ENCODE measurements around the gene AKAP7. TPM values are rescaled to one million over a fixed set of nuclear protein-coding genes. Genes with fewer than 3 reads are reported as not detected.
A peak's percentile ranks its signal among the peaks of the same experiment; 100 is the strongest.
"Not testable (repeated sequence)": the region's sequence is repeated elsewhere in the genome, so short reads cannot be mapped to it uniquely, and the experiment has no call there.

The AKAP7 gene
- total RNA-seq, result 8.4 TPM

DNA sequence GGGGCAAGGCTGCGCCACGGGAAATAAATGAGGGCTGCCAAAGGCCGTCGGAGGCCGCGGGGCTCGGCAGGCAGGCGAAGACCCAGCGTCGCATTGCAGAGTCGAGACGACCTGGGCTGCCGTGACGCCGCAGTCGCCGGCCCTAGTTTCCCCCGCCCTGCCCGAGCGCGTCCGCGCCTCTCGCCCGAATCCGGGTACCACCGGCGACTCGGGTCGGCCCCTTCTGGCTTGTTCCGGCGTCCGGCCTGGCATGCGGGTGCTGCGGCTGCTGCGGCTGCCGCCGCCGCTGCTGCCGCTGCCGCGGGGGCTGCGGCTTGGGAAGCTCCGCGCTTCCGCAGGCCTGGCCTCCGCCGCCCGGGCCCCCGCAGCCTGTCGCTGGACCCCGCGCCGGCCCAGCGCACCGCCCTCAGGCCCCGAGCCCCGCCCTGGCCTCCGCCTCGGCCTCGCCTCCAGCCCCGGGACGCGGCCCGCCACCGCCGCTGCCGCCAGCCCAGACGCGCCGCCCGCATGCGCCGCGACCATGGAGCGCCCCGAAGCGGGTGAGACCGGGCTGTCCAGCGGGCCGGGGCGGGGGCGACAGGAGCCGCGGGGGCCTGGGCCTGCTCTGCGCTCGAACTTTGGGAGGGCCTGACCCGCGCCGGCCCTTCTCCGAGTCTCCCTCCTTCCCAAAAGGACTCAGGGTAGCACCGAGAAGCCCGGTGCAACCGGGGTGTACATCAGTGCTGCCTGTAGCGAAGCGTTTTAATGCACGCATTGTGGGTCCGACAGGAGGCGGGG lies at the start of gene AKAP7:
AKAP7 (plus strand) TSS at position 224 of the 777 bp plus-strand sequence; CDS start at position 521, 297 bp downstream.
- DNase-seq (ENCODE audit: low spot score), result peak; percentile 86

DNA sequence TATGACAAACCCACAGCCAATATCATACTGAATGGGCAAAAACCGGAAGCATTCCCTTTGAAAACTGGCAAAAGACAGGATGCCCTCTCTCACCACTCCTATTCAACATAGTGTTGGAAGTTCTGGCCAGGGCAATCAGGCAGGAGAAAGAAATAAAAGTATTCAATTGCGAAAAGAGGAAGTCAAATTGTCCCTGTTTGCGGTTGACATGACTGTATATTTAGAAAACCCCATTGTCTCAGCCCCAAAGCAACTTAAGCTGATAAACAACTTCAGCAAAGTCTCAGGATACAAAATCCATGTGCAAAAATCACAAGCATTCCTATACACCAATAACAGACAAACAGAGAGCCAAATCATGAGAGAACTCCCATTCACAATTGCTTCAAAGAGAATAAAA lies 44.9 kb upstream of the AKAP7 start:
- DNase-seq (ENCODE audit: low spot score); ATAC-seq: not testable (repeated sequence)

More for the DNA sequence above, at the start of gene AKAP7:
- peak; percentile 93 for ATAC-seq

DNA sequence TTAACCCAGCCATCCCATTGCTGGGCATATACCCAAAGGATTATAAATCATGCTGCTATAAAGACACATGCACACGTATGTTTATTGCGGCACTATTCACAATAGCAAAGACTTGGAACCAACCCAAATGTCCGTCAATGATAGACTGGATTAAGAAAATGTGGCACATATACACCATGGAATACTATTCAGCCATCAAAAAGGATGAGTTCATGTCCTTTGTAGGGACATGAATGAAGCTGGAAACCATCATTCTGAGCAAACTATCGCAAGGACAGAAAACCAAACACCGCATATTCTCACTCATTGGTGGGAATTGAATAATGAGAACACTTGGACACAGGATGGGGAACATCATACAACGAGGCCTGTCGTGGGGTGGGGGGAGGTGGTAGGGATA lies 43.3 kb upstream of the AKAP7 start:
- not testable (repeated sequence) for DNase-seq (ENCODE audit: low spot score); ATAC-seq

DNA sequence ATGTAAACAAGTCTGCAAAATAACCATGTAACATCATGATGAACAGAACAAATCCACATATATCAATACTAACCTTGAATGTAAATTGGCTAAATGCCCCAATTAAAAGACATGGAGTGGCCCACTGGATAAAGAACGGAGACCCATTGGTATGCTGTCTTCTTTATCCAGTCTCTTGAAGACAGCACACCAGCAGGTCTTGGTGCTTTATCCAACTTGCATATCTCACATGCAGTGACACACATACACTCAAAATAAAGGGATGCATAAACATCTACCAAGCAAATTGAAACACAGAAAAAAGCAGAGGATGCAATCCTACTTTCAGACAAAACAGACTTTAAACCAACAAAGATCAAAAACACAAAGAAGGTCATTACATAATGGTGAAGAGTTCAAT lies 41.9 kb upstream of the AKAP7 start:
- ATAC-seq, result no peak
- DNase-seq (ENCODE audit: low spot score), result no peak

DNA sequence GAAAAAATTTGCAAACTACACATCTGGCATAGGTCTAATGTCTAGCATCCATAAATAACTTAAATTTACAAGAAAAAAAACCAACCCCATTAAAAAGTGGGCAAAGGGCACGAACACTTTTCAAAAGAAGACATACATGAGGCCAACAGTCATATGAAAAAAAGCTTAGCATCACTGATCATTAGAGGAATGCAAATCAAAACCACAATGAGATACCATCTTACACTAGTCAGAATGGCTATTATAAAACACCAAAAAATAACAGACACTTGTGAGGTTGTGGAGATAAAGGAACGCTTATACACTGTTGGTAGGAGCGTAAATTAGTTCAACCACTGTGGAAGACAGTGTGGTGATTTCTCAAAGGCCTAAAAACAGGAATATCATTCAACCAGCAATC lies 38.5 kb upstream of the AKAP7 start:
- no peak for DNase-seq (ENCODE audit: low spot score)
- ATAC-seq, result no peak

DNA sequence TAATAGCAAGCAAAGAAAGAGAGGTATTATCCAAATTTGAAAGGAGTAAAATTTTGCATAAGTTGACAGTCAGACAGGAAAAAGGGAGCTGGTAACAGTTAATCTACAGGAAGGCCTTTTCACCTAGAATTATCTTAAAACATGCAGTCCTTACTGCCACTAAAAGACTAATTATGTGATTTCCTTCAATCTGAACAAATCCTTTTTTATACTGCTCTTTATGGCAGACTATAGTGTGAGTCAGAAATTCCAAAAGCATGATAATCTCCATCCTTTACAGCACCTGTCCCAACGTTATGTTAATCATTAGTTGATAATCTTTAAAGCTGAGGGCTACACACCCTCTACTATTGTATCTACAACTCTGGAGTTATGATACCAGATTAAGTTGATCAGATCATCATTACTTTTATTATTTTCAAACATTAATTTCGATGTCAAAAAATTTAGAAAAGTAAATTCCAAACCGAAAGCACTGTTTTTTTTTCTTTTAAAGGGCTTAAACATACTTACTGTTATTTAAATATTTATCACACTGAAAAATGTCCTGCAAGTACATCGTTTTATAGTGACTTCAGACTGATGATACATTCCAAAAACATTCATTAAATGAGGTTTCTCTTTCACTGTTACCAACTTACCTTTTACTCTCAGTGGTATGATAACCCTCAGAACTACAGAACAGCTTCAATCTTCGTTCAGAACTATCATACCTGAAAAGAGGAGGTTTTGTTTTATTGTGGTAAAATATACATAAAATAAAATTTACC lies 33.2 kb upstream of the AKAP7 start:
- ATAC-seq (no peak), DNase-seq (ENCODE audit: low spot score) (no peak)

DNA sequence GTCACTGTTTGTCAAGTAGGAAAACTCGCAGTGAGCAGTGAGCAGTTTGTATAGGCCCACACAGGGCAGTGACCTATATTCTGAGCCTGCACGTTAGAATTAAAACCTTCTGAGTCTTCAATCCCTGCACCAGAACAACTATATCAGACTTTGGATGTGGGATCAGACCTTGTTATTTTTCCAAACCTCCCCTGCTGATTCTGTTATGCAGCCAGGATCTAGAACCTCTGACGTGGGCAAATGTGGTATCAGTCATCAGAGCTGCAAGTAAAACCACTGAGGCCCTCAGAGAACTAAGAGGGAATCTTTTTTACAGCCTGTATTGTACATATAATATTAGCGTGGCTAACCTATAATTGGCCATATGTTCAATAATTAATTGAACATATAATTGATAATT lies 32.0 kb upstream of the AKAP7 start:
- no peak for DNase-seq (ENCODE audit: low spot score)
- ATAC-seq, result no peak

DNA sequence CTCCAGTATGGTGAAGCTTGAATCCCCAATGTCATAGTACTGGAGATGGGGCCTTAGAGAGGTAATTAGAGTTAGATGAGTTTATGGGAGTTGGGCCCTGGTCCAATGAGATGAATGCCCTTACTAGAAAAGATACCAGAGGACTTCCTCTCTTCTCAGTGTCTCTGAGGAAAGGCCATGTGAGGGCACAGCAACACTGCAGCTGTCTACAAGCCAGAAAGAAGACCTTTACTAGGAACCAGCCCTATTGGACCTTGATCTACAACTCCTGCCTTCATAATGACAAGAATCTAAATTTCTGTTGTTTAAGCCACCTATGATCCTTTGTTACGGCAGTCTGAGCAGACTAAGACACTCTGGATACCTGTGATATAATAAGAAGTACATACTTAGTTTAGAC lies 31.4 kb upstream of the AKAP7 start:
- ATAC-seq (no peak), DNase-seq (ENCODE audit: low spot score) (no peak)

DNA sequence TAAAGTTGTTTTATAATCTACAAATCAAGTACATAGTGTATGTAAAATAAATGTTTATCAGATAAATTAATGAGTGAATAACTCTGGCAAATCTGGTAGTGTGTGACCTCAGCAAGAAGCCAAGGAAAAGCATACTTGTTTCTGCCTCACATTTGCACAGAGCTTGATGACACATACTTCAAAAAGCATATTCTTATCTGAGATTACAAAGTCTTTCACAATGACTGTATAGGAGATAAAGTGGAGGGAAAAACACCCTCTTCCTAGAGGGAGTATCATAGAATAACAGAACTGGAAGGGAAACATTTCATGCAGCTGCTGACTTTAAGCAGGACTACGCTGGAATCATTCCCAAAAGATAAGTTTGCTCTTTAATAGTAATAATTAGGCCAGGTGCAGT lies 28.1 kb upstream of the AKAP7 start:
- ATAC-seq, result no peak
- no peak for DNase-seq (ENCODE audit: low spot score)

DNA sequence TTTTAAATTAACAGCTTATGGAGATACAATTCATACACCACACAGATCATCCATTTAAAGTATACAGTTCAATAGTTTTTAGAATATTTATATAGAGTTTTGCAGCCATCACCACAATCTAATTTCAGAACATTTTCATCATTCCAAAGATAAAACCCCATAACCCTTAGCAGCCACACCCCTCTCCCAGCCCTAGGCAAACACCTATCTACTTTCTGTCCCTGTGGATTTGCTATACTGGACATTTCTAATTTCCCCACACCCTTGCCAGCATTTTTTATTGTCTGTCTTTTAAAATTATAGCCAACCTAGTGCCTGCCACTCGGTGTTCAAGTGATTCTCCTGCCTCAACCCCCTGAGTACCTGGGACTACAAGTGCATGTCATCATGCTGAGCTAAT lies 23.0 kb upstream of the AKAP7 start:
- no peak for DNase-seq (ENCODE audit: low spot score)
- ATAC-seq, result no peak

DNA sequence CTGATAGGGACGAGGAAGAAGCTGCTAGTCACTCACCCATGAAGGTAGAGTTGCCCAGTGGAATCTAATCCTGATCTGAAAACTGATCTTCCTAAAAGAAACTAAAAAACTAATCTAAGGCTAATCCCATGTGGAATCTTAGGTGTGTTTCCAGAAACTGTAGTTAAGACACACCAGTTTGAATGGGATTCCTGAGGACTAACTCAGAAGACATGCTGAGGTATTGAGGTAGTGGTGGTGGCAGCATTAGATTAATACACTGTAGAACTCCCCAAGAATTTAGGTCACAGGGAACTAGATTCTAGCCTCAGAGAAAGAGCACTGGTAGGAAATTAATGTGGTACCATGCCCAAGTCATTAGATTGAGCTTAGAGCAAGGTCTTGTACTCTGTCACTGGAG lies 19.6 kb upstream of the AKAP7 start:
- DNase-seq (ENCODE audit: low spot score), result no peak
- peak; percentile 11 for ATAC-seq

DNA sequence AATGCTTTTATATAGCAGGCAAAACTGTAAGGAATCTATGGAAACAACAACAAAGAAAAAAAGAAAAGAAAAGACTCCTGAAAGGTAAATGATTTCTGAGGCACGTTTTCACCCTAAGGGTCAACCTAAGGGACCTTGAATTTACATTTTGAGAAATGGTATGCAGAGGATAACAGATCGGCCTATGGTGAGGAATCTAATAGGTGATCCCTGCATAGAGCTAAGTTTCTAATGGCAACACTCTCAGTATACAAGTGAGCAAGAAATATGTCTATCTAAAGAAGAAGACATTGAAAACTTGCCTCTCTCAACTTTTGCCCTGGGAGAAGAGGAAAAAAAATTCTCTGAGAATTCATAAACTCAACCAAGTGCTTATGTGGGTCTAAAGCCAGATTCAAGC lies 18.9 kb upstream of the AKAP7 start:
- peak; percentile 24 for ATAC-seq
- no peak for DNase-seq (ENCODE audit: low spot score)

DNA sequence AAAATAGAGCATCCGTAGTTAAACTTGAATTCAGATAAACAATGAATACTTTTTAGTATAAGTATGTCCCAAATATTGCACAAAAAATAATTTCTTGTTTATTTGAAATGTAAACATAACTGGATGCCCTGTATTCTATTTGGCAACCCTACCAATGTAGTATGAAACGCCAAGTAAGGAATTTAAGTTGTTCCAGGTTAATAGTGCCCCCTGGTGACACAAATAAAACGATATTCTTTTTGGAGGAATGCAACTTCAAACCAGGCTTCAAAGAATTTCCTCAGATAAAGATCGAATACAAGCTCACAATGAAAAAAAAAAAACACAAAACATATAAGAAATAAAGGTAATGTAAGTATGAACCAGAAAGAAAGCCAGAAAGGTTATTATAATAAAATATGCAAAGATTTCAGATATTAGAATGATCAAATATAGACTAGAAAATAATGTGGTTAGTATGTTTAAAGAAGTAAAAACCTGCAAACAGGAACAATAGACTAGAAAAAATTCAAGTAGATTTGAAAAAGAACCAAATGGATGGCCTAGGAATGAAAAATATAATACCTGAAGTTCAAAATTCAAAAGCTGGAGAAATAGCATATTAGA lies 18.4 kb upstream of the AKAP7 start:
- ATAC-seq, result peak; percentile 89
- DNase-seq (ENCODE audit: low spot score), result no peak

DNA sequence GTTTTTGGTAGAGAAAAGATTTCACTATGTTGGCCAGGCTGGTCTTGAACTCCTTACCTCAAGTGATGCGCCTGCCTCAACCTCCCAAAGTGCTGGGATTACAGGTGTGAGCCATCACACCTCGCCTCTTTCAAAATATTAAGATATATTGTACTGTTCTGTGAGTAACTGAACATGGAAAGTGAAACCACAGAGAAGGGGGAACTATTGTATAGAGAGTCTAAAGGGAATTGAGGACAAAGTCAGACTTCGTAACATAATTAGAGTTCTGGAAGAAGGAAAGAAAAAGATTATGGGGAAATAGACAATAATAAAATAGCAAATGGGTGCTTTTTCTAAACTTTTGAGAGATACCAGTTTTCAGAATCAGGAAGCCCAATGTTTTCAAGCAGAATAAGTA lies 17.4 kb upstream of the AKAP7 start:
- ATAC-seq, result no peak
- DNase-seq (ENCODE audit: low spot score), result no peak

DNA sequence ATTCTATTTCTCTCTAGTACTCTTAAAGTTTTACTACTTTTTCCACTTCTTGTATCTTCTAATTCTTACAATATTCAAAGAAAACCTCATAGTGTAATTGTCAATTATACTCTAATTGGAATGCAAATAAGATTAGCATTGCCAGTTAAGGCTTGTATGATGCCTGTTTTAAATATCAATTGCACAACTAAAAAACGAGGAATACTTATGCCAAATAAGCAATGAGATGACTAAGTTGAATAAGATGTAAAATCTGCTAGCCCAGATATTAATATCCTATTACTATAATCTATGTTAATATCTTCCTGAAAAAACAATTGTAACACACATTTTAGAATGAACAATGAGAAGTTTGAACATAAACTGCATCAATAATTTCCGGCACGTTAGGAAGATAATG lies 13.3 kb upstream of the AKAP7 start:
- DNase-seq (ENCODE audit: low spot score) (no peak), ATAC-seq (no peak)

DNA sequence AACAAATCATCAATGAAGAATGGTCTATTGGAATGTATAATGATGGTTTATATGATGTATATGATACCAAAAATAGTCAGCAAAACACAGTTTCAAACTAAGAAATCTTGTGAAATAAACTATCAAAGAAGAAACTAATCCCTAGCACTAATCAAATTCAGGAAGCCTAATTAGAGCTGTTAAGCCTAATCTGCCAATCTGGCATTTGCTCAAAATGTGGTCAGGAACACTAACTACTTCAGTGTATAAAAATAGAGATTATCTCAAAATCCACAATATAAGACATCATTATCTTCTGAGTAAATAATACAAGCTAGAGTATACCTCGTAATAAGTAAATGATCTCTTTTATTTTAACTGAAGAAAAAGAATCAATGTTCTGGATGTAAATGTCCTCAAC lies 12.8 kb upstream of the AKAP7 start:
- ATAC-seq, result no peak
- DNase-seq (ENCODE audit: low spot score), result no peak

DNA sequence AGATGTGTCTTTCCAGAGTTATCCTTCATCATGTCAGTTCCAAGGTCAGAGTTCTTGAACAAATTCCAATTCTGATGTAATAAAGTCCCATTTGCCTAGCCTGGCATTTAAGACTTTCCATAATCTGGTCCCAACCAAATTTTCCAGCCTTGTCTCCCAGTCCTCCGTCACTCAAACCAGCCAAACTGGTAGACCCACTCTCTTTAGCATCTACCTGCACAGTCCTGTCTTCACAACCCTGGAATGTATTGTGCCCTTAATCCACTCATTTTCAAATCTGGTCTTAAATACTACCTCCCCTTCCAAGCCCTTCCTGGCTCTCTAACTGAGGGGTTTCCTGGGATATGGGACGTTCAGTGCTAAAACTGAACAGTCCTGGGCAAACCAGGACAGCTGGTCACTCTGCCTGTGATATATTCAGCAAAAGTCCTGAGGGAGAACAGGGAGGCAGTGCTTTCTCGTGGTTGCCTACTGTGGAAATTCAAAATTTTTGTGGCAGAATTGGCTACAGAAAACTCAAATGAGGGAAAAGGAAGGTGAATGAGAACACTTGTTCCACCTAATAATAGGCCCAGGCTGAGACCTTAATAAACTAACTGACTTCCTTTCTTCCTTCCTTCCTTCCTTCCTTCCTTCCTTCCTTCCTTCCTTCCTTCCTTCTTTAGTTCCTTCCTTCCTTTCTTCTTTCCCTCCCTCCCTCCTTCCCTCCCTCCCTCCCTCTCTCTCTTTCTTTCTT lies 10.8 kb upstream of the AKAP7 start:
- DNase-seq (ENCODE audit: low spot score) (no peak), ATAC-seq (no peak)

DNA sequence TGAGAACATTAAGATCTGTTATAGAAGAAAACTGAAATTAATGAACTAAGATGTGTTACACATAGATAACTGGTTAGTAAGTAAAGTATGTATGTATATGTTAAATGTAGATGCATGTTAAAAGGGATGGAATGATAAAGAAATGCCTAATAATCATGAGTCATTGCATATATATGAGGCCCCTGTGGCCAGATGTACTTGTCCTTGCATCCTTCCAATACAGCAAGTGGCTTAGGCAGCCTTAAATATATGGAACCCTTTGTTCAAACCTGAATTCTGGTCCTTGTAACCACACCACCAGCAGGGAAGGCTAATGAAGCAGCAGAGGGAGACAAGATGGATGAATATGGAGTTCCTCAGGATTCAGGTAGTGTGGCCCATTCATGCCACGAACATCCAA lies 9.8 kb upstream of the AKAP7 start:
- no peak for ATAC-seq
- DNase-seq (ENCODE audit: low spot score), result no peak

DNA sequence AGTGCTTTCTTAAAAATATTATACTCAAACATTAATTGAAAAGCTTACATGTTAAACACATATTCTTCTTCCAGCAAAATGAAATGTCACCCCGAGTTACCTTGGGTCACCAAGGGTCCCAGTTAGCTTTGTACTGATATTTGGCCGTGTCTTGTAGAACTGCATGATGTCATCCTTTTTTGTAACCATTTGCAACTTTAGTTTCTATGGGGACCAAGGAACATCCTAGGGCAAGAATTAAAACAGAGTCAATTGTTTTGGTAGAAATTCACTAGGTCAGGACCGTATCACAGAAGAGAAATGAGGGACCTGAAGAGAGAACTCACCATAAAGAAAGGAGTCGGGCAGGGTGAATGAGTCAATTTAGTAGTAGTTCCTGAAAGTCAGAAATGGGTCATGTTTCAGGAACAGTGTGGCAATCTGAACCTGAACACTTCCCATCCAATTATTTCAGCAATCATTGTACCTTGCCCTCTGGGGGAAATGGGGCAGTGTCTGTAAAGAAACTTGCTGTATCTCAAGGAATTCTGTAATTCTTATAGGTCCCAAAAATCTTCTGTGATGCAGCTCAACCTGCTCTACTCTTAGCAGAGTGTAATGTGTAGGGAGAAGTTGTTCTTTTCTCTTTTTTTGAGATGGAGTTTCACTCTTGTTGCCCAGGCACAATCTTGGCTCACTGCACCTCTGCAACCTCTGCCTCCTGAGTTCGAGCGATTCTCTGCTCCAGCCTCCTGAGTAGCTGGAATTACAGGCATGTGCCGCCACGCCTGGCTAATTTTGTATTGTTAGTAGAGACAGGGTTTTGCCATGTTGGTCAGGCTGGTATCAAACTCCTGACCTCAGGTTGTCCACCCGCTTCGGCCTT lies 5.3 kb upstream of the AKAP7 start:
- DNase-seq (ENCODE audit: low spot score) (peak; percentile 56), ATAC-seq (peak; percentile 89)

DNA sequence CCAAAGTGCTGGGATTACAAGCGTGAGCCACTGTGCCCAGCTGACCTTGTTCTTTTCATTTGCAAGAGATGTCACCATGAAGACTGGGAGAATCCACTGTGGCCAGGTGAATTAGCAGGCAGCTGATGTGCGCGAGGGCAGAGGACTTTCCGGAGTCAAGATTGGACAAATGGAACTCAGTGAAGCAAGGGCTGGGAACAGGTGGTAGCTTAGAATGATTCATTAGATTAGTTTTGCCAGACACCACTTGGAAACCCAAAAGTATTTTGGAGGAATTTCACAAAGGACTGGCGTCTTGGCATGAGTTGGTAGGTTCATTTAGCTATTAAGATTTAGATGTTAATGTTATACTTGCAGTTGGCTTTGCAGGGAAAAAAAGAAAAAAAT lies 4.7 kb upstream of the AKAP7 start:
- DNase-seq (ENCODE audit: low spot score), result no peak
- no peak for ATAC-seq

Data from left lobe of liver (tissue), 2 donors.